GM03348 (cell line): ENCODE measurements around the gene ARHGEF12.

ENCODE experiments used
- DNase-seq: peaks from one replicate; pipeline ENCODE4 v3.0.0; 2012; ENCODE audit warnings: low spot score

ARHGEF12 gene

DNA sequence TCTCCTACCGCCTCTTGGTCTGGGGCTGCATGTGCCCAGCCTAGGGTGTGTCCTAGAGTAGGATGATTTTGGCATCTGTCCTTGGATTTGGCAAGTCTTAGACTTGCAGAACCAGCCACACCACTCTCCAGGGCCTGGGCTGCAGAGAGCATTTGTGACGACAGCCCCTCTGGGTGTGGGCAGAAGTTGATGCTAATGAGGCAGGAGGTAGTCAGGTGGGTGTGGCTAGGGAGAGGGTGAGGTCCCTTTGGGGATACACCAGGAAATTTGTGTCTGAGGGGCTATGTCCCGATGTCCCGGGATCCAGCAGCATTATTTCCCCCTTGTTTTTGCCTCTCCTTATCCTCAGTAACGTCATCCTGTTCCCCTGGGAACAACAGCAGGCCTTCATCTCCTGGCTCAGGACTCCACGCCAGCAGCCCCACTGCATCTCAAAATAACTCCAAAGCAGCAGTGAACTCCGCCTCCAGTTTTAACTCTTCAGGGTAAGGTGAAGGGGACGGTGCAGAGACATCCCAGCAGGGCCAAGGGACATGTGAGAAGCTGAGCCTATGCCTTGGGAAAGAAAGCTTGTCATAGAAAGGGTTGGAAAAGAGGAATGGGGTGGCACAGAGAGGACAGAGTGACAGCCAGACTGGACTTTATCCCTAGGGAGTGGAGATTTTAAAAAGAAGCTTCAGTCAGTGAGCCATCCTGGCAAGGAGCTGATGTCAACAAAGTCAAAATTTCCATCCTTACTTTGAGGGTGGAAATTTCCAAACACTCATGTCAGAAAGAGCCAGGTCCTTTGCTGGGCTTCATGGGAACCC lies 19.1 kb upstream of the ARHGEF12 start:
- peak; percentile 49 for DNase-seq

DNA sequence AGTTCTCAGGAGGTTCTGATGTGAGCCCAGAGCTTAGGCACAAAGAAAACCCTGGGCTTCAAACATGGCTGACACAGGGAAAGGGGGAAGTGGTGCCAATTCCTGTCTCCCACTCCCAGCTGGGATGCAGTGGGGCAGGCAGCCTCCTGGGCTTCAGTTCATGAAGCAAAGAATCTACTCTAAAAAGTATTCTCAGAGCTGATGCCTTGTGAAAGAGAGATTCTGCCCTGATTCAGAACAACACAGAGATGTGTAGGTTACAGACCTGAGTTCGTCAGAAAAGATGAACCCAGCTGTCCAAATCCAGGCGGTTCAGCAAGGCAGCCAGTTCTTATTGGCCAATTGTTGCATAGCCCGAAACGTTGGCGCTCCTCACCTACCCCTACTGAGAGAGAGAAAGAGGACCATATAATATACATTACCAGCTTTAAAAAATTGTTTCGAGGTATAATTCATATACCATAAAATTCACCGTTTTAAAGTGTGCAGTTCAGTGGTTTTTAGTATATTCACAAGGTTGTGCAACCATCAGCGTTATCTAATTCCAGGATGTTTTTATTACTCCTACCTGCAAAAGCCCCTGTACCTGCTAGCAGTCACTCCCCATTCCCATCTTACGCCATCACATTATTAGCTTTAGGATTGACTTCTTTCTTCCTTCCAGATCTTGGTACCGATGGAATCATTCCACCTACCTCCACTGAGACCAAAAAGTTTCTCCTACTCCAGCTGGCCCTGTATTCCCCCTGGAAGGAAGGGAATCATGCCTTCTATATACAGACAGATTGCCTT lies 18.3 kb upstream of the ARHGEF12 start:
- DNase-seq = no peak

- DNase-seq = no peak
Measured at GRCh38 chr11:120318906-120319305, 17.3 kb upstream of the ARHGEF12 start.

DNA sequence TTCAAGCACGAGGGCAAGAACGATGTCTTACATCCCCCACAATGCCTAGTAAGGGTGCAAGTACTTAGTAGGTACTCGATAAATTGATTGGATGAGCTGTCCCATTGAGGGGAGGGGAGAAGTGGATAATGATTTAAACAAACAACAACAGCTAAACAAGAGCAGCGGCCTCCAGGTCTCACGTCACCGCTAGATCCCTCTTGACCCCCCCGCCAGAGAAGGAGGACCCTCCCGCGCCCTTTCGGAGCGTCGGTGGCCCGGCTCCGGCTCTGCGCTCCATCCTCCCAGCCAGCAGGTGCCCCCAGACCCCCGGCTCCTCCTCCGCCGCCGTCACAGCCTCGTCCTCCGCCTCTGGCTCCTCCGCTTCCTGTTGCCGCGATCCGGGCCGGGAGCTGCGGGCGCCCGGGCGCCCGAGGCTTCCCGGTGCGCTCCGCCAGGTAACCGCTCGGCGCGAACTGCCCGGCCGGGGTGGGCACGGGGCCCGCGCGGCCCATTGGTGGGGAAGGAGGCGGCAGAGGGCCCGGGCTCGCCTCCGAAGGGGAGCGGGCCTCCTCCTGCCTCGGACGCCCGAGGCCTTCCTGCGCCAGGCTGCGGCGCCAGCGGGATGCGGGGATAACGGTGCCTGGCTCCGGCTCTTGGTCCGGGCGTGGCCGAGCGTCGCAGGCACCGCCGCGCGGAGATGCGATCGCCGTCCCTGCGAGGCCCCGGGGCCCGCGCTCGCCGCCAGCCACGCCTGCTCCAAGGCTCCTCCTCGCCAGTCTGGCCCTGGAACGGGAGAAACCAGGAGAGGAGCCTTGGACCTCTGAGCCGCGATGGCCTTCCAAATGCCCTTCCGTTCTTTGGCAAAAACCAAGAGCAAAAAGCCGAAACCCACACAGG lies 11.0 kb upstream of the ARHGEF12 start, which contains the start of gene TLCD5:
Gene TLCD5, plus strand, starts transcription at position 368 of the 879 bp plus-strand sequence. CDS start 2,143 bp downstream, outside the sequence.
- peak; percentile 83 for DNase-seq

- DNase-seq = no peak
Measured at GRCh38 chr11:120326228-120326627, 10.0 kb upstream of the ARHGEF12 start.

GRCh38 chr11:120326845-120327281 lies 9.3 kb upstream of the ARHGEF12 start:
- no peak for DNase-seq

GRCh38 chr11:120327311-120327710 lies 8.9 kb upstream of the ARHGEF12 start:
- DNase-seq = no peak

- DNase-seq = no peak
Measured at GRCh38 chr11:120329556-120329955, 6.7 kb upstream of the ARHGEF12 start.

DNA sequence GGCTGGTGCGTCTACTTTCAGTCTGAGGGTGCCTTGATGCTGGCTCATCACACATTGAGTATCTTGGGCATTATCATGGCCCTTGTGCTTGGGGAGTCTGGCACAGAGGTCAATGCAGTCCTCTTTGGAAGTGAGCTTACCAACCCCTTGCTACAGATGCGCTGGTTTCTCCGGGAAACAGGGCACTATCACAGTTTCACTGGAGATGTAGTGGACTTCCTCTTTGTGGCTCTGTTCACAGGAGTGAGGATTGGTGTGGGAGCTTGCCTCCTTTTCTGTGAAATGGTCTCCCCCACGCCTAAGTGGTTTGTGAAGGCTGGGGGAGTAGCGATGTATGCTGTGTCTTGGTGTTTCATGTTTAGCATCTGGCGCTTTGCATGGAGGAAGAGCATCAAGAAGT lies 6.2 kb upstream of the ARHGEF12 start:
- DNase-seq = no peak

DNA sequence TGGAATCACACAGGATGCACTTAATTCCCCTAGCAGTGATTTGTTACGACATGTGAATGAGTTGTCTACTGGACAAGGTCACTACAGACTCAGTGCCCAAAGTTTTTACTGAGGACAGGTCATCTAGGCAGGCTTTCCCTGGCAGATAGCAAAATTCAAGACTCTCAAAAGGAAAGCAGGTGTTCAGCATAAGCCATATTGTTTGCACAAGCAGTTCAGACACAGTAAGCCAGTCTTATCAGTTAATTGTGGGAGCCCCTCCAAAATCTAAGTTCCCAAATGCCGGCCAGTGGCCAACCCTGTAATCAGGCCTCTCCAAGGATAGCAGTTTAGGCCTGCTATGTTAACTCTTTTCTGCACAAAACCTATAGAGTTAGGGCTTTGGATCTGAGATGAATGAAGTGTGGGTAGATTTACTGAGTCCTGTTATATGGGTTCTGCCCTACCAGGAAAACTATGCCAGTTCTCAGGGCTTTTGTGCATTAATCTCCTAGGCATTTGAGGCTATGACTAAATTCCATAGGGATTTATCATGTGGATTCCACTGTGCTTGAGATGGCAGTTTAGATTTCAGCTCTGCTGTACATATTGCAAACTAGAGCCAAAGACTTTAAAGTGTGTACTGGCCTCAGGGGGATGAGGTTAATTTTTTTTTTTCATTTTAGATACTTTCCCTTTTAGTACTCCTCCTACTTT lies 4.8 kb upstream of the ARHGEF12 start:
- DNase-seq = peak; percentile 71

- DNase-seq = peak; percentile 53
Measured at GRCh38 chr11:120332822-120333716, 3.1 kb upstream of the ARHGEF12 start.

DNA sequence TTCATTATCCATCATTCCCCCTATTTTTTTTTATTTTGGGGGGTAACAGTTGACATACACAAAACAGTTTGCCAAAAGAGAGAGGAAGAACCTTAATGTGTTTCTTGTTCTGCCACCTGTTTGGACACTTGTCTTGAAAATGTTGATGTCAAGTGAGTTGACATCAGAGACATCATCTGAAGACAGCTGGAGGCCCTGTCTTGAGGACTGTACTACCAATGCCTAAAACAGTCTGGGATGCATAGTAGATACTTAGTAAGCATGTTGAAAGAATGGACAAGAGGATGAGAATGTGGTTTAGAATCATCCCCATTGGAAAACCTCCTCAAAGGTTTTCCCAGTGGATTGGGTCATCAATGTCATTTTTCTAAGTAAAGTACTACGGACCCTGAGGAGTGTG lies 2.4 kb upstream of the ARHGEF12 start:
- DNase-seq = no peak

DNA sequence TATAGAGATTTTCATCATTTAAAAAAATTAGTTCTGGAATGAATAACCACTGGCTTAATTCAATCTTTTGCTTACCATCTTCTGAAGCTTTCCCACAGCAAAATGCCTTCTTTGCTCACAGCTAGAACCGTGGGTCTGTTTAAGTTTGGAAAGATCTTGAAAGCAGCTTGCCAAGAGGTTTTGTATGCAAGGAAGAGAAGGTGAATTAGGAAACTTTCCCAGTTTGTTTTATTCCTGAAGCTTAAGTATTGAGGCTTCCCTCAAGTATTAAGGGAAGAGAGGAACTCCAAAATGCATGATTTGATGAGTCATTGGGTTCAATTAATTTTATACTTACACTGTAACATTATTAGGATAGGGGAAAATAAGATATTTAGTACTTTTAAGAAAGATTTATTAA lies 1.9 kb upstream of the ARHGEF12 start:
- no peak for DNase-seq

GRCh38 chr11:120334894-120335462 lies 1.2 kb upstream of the ARHGEF12 start:
- DNase-seq = peak; percentile 69

- no peak for DNase-seq
Measured at GRCh38 chr11:120335556-120335907, 681 bp upstream of the ARHGEF12 start.

DNA sequence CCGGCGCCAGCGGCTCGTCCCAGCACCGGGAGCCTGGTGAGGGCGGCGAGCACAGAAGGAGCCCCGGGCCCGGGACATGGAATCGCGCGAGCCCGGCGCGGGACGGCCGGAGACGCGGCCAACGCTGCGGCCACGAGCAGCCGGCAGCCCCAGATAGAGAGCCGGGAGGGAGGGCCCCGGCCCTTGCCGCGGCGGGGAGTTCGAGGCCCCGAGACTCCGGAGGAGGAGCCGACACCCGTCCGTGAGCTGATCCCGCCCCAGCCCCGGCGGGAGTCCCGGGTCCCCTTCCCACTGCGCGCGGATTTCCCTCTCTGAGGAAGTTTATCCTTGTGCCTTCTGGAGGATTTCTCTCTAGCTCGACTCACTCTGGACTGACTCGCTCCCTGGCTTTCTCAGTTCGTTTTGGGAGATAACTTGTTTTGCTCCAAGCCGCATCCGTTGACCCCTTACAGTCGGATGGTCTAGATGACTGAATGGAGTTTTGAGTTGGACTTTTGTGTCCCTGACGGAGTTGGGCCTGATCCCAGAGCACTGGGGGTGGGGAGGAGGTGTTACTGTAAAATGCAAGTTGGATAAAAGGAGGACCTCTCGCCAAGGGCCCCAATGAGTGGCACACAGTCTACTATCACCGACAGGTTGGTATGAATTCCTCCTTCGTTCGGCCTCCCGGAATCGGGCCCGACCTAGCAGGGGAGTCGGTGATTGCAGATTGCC lies 585 bp downstream of the ARHGEF12 start:
- peak; percentile 79 for DNase-seq

DNA sequence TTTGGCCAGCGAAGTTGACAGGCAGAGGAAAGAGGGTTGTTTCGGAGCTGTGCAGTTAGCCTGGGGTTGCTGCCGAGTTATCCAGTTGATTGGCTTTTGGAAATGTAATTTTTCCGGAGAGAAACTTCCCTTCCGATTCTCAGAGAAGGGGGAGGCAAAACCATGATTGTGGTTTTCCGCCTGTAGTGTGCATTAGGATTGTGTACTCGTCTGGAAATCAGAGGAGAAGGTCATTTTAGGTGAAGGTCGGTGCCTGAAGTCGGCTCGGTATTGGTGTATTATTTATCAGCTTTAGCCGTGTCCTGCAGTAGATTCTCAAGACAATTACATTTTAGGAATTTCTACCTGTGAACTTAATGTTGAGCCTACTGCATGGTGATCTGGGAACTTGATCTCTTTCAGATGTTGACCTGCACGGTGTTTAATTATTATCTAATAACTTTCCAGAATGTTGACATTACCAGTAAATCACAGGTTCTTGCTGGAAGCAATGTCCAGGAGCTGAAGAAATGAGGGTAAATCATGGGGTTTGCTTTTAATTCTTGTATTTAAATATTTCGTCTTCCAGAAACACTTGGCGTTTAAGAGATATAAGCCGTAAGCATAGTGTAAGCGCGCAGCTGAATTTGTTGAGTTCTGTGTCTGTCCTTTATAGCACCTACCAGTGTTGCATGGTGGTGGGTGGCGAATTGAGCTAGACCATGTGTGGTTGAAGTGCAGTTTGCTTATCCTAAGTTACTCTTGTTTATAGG lies 1.3 kb downstream of the ARHGEF12 start:
- DNase-seq = no peak

- DNase-seq = peak; percentile 26
Measured at GRCh38 chr11:120338107-120338933, 2.1 kb downstream of the ARHGEF12 start.
